CD4-positive, alpha-beta T cell treated with Interleukin-12 subunit alpha and Interleukin-12 subunit beta, for 1 hour (primary cell): ENCODE results near the gene MUC16.
A peak's percentile ranks its signal among the peaks of the same experiment; 100 is the strongest.

Experiments used
- DNase-seq: peaks from one replicate; pipeline ENCODE4 v3.0.0-alpha.2; 2020

Gene MUC16

DNA sequence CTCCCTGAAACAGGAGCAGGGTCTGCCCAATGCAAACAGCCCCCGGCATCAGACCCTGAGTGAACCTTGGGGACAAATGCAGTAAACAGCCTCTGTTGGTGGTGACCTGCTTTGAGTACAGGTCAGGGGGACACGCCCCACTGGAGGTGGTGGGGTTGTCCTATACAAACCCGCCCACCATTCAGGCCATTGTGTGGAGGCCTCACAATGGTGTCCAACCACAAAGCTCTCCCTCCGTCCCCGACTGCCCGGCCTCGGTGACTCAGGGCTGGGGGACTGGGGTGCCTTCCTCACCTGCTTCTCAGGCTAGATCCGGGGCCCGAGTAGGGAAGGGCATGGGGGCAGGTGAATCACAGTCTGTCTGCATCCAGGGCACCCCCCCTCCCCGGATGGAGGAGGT, 1.5 kb downstream of the MUC16 start:
- no peak for DNase-seq

DNA sequence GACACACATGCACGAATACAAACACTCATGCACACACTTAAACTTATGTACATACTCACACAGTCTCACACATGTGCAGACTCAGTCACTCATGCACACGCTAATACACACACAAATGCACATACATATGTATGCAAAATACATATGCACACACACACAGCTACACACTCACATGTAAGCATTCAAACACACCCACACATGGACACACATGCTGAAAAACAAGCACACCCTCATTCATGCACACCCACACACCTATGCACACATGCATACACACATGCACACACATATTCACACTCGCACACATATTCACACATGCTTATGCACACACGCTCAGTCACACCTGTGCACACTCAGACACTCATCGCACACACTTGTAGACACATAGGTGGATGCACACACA, 9.3 kb downstream of the MUC16 start:
- no peak for DNase-seq

DNA sequence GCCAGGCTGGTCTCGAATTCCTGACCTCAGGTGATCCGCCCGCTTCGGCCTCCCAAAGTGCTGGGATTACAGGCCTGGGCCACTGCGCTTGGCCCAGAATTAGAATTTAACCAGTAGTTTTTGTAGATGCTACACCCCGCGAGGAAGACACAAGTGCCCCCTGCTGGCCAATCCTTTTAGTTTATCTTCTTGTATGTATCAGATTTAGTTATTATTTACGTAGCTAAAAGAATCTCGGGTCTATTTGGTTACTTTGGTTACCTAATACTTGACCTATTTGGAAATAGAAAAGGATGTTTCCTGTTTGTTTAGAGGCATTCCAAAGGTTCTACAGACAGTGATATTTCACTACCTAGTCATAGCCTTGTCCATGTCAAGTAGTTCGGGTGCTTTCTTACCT, 22.0 kb downstream of the MUC16 start:
- peak; percentile 26 for DNase-seq

DNA sequence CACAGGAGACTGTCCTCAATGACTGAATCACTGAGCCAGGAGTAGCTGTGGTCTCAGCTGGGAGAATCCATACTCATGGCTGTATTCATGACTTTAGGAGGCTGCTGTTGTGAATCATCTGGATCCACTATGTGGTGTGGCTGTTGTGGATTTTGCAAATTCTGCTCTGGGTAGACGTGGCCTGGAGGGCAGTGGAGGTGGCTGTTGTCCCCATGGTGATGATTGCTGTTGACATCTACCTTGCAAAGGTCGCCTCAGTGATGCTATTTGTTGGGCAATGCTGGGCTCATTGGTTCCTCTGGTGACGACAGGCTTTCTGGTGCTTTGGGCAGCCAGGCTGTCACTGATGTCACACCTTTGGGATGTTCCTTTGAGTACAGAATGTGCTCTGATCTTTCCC, 23.9 kb downstream of the MUC16 start:
- no peak for DNase-seq

DNA sequence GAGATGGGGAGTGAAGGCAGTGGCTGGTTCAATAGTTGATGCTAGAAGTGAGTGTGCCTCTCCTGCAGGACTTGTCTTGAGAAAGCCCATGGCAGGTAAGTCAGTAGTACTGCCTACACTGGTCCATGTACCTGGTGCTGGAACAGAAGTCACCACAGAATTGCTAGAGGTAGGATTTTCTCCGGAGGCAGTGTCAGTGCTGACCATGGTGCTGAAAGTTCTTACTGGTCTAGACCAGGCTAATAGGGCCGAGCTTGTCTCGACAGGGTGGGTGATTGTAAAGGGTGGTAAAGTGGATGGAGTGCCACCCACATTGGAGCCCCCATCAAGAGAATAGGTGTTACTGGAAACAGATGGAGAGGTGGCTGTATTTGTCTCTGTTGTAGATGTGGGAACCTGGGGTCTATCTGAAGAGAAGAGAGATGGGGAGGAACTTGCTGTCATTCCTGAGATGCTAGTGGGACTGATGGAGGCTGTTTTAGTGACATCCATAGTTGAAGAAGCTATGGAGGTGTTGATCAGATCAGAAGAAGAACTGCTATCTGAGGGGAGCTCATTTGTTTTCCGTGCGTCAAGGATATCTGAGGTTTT, 36.6 kb downstream of the MUC16 start:
- no peak for DNase-seq

DNA sequence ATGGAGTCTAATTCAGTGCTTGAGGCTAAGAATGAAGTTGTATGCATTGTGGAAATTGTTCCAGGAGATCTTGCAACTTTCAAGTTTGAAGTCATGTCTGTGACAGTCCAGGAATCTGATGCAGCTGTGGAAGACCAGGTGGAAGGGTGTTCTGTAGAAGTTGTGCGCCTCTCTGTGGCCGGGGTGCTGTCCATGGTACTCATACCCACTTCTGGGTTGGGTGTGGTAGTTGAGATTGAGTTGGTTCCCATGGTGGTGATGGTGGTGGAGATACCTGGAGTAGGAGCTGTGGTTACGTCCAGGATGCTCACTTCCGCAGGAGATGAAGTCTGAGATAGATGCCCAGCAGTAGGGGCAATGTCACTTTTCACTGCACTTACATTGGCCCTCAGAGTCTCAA, 44.3 kb downstream of the MUC16 start:
- DNase-seq = no peak
